ENCODE measurements around the gene MORF4L1.

Gene MORF4L1

DNA sequence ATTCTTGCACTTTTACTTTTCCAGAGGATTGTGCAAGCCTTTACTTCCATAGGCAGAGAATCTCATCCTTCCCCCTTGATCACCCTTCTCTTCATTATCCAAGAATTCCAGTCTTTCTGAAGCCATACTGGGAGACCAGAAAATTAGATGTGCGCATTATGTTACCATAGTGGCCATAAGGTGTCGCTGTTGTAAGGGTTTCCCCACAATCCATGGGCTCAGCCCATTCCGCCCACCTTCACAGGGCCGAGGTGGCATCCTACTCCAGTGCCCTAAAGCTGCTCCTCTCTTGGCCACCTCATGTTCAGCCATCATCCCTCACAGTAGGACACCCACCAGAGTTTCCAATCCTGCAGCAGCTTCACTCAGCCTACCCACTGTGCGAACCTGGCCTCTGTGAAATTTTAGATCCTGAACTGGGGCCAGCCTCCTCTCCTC, 37.1 kb downstream of the MORF4L1 start:
- TF ChIP-seq, protein P1, sequence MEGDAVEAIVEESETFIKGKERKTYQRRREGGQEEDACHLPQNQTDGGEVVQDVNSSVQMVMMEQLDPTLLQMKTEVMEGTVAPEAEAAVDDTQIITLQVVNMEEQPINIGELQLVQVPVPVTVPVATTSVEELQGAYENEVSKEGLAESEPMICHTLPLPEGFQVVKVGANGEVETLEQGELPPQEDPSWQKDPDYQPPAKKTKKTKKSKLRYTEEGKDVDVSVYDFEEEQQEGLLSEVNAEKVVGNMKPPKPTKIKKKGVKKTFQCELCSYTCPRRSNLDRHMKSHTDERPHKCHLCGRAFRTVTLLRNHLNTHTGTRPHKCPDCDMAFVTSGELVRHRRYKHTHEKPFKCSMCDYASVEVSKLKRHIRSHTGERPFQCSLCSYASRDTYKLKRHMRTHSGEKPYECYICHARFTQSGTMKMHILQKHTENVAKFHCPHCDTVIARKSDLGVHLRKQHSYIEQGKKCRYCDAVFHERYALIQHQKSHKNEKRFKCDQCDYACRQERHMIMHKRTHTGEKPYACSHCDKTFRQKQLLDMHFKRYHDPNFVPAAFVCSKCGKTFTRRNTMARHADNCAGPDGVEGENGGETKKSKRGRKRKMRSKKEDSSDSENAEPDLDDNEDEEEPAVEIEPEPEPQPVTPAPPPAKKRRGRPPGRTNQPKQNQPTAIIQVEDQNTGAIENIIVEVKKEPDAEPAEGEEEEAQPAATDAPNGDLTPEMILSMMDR (IDR thresholded peaks at IDR 0.05; ENCODE audit: low read depth, low read length) = peak; percentile 55
- no peak overlapping the region for H3K4me3 ChIP-seq (ENCODE audit: low read depth, low read length)

DNA sequence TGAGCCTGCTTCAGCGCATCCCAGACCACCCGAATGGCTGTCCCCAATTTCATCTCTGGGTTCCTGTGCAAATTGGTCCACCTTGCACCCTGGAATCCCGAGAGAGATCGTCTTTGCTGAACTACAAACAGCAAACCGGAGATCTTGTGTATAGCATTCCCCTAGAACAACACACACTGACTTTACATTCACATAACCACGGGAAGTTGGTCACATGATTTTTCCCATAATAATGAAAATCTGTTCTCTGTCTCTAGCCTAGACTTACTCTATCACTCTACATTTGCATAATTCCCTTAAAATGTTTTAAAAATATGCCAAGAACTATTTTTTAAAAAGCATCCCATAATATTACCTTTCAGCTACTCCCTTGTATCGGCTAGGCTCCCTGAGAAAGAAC, 37.6 kb downstream of the MORF4L1 start:
- H3K4me3 ChIP-seq (ENCODE audit: low read depth, low read length) = no peak overlapping the region
- TF ChIP-seq, protein P1 (IDR thresholded peaks at IDR 0.05; ENCODE audit: low read depth, low read length) = no peak

DNA sequence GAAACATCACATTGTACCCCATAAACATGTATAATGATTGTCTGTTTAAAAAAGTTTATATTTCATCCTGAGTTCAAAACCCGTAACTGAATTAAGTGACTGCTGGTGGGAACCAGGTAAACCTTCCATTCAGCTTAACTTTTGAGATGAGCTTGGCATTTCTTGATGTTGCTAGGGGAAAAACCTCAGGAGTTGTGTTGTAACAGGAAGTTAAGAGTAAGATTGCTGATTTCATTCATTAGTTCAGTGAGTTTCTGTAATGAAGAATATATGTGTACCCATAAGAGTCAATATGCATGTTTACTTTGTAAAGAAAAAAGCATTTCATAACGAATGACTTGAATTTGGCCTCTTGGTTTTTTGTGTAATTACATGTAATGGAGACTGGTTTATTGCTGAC, 39.6 kb downstream of the MORF4L1 start:
- TF ChIP-seq, protein P1 (IDR thresholded peaks at IDR 0.05; ENCODE audit: low read depth, low read length) = no peak
- H3K4me3 ChIP-seq (ENCODE audit: low read depth, low read length) = no peak overlapping the region

DNA sequence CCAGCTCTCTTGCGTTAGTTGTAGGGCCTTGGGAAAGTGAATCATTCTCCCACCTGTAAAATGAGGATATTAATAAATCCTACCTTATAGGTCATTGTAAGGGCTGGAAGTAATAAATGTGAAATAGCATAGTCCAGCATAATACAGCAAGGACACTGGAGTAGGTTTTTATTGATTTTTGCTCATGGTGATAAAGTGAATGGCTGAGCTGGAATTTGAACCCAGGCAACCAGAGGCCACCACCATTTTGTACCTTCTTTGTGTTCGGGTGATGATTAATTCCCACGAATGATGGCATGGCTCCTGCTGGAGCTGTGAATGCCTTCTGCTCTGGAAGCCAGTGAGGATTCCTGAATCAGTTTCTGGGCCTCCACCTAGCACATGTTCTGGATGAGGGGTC, 40.3 kb downstream of the MORF4L1 start:
- H3K4me3 ChIP-seq (ENCODE audit: low read depth, low read length) = no peak overlapping the region
- TF ChIP-seq, protein P1 (IDR thresholded peaks at IDR 0.05; ENCODE audit: low read depth, low read length) = no peak

DNA sequence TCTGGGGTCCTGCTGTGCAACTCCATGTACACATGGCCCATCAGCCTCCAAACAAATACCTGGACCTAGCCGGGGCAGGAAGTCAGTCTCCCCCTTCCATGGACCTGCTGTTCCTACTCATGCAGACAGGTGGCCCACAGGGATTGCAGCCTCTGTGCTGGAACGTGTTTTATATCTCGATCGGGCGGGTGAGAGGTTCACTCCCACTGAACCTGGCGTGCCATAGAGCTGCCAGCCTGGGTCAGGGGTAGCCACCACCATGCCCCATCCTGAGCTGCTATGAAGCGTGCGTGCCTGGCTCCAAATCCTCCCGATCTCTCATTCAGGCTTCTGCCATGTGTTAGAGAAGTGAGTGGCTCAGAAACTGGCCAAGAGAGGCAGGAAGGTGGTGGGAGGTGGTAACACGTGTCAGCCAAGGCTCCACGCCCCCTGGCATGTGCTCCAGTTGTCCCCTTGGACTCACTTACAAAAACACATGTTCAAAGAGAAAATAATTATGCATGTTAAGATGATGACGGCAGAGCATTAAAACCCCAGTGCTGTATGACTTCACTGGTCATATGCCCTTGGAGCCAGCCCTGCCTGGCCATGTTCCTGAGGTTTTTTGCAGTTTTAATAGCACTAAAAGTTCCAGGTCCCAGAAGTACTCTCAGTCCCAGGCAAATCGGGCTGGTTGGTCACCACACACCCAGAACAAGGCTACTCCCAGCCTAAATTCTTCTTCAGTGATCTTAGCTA, 41.5 kb downstream of the MORF4L1 start:
- TF ChIP-seq, protein P1 (IDR thresholded peaks at IDR 0.05; ENCODE audit: low read depth, low read length) = 0 out of 2 replicates have a peak, but pooled peaks have one; percentile 13

DNA sequence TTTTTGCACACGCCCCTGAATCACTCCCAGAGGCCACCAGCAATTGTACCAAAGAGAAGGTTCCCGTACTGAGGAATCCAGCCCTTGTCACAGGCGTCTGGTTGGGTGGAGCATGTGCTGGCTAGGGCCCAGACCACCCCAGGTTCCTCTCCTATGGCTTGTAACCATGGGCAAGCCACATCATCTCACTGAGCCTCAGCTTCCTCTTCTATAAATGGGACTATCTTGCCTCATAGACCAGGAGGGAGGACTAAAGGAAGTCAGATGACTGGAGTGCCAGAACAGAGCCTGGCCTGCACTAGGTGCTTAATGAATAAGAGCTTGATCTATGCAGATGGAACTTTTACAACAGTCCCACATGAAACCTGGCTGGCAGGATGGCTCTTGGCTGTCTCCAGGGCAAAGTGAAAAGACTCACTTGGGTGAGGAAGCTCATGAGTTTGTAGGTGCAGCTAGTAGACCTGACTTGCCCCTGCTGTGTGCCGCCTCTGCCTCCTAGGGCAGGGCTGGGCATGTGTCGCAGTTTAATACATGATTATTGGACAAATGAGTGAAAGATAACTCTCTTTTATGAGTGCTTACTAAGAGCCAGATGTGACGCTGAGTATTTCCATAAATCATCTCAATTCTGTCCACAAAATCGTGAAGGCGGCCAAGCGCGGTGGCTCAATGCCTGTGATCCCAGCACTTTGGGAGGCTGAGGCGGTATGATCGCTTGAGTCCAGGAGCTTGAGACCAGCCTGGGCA, 42.8 kb downstream of the MORF4L1 start:
- H3K4me3 ChIP-seq (ENCODE audit: low read depth, low read length) = no peak overlapping the region
- TF ChIP-seq, protein P1 (IDR thresholded peaks at IDR 0.05; ENCODE audit: low read depth, low read length) = no peak

More for the DNA sequence above, 41.5 kb downstream of the MORF4L1 start:
- no peak overlapping the region for H3K4me3 ChIP-seq (ENCODE audit: low read depth, low read length)

DNA sequence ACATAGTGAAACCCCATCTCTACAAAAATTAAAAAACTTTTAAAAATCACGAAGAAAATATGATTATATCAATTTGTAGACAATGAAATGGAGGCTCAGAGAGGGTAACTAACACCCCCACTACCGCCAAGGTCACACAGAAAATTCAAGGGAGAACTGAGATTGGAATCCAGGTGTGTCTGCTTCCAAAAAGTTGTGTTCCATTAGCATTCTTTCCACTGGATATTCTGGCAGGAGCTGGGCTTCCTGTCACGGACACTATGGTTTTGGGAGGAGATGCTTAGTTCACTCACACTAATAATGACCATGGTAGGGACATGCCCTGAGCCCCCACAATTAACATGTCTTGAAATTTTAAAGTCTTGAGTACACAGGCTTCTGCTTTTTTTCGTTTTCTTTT, 43.4 kb downstream of the MORF4L1 start:
- TF ChIP-seq, protein P1 (IDR thresholded peaks at IDR 0.05; ENCODE audit: low read depth, low read length) = no peak

More for the DNA sequence above, 43.4 kb downstream of the MORF4L1 start:
- H3K4me3 ChIP-seq (ENCODE audit: low read depth, low read length) = no peak overlapping the region
